Endothelial cell of umbilical vein (primary cell): ENCODE data around the gene BRD1. TPM values are rescaled to one million over a fixed set of nuclear protein-coding genes. Genes with fewer than 3 reads are reported as not detected.

Experiments
- BruUV-seq: library from RNA; stranded (reverse); fragments of 400-500 nt; replicated peaks from 2 replicates; lab custom pipeline; 2021; lab: Mats Ljungman, UMichigan
- CTCF ChIA-PET: fragments of 300-600, 350-600 bp; sonication (Branson Sonifier 250); formaldehyde crosslinking; loops from one replicate; lab custom pipeline; 2021; ENCODE audit warnings: antibody characterized with exemption, inconsistent platforms; lab: Charles Lee
- POLR2A ChIA-PET: fragments of 300-600, 350-600 bp; sonication (Branson Sonifier 250); formaldehyde crosslinking; loops from one replicate; lab custom pipeline; 2021; ENCODE audit warnings: antibody characterized with exemption, inconsistent platforms; lab: Charles Lee
- DNase-seq: peaks from one replicate; pipeline ENCODE4 v3.0.0-alpha.2; 2011; ENCODE audit warnings: low read depth, low spot score
- FAIRE-seq: peaks from 2 replicates; lab custom pipeline; 2011; peaks lifted over from hg19 to GRCh38; lab: Jason Lieb, UNC
- H2AFZ ChIP-seq: 2 replicates; pipeline ENCODE4 v1.6.0; 2012; ENCODE audit warnings: low read depth, low read length, control low read depth, inconsistent platforms
- H3K27ac ChIP-seq: 2 replicates; pipeline ENCODE4 v1.5.1; 2011; ENCODE audit warnings: low read depth, mild to moderate bottlenecking, control low read depth, low read length, moderate library complexity; ENCODE audit not compliant: insufficient read depth
- H3K27me3 ChIP-seq, 2 experiments: 2 replicates each; pipeline versions ENCODE4 v1.6.0 to v1.6.1; 2011; ENCODE audit warnings: low read length in 2 of 2, mixed read lengths in 1 of 2; ENCODE audit not compliant: control insufficient read depth in 2 of 2, insufficient read depth in 2 of 2
- H3K36me3 ChIP-seq, 2 experiments: 2 replicates in 1 of 2; 3 replicates in 1 of 2; pipeline ENCODE4 v1.5.1; 2011; ENCODE audit warnings: low read length in 2 of 2, mild to moderate bottlenecking in 1 of 2, moderate library complexity in 1 of 2; ENCODE audit not compliant: control insufficient read depth in 2 of 2, insufficient read depth in 2 of 2; ENCODE audit errors: extremely low read depth in 1 of 2
- H3K4me1 ChIP-seq: 3 replicates; pipeline ENCODE4 v1.5.1; 2011; ENCODE audit warnings: mild to moderate bottlenecking, low read length; ENCODE audit not compliant: control insufficient read depth, insufficient read depth; ENCODE audit errors: extremely low read depth
- H3K4me2 ChIP-seq: 2 replicates; pipeline ENCODE4 v1.6.1; 2011; ENCODE audit warnings: low read length, control low read depth, mixed read lengths; ENCODE audit not compliant: insufficient read depth
- H3K4me3 ChIP-seq, 3 experiments: fragments of 200-600 bp in 1 of 3; sonication (generic), shearing (Covaris generic) in 1 of 3; replicated peaks in 1 of 3; 2 replicates each; pipeline ENCODE4 v1.5.1; 2011 to 2016; ENCODE audit warnings: control low read depth in 3 of 3, low read length in 3 of 3, mild to moderate bottlenecking in 2 of 3, inconsistent platforms in 1 of 3, low read depth in 1 of 3, moderate library complexity in 1 of 3; ENCODE audit not compliant: insufficient read depth in 1 of 3
- H3K79me2 ChIP-seq: 2 replicates; pipeline ENCODE4 v1.6.0; 2012; ENCODE audit warnings: low read length, inconsistent platforms; ENCODE audit not compliant: control insufficient read depth, insufficient read depth
- H3K9ac ChIP-seq: replicated peaks from 2 replicates; pipeline ENCODE3; 2011; ENCODE audit warnings: low read length, control low read depth; ENCODE audit not compliant: insufficient read depth; ENCODE audit errors: extremely low read depth
- H3K9me1 ChIP-seq: replicated peaks from 3 replicates; pipeline ENCODE4 v1.6.0; 2011; ENCODE audit warnings: mild to moderate bottlenecking, low read length; ENCODE audit not compliant: control insufficient read depth, insufficient read depth; ENCODE audit errors: extremely low read depth
- H3K9me3 ChIP-seq: replicated peaks from 2 replicates; pipeline ENCODE4 v1.5.1; 2012; ENCODE audit warnings: low read length, inconsistent platforms; ENCODE audit not compliant: control insufficient read depth, insufficient read depth
- H4K20me1 ChIP-seq: replicated peaks from 2 replicates; pipeline ENCODE3; 2011; ENCODE audit warnings: mild to moderate bottlenecking, low read length; ENCODE audit not compliant: control insufficient read depth, insufficient read depth; ENCODE audit errors: extremely low read depth
- CTCF ChIP-seq, 2 donors: IDR thresholded peaks; 1 replicate in 1 of 2; 2 replicates in 1 of 2; pipeline ENCODE4 v1.5.1; 2011; ENCODE audit warnings: low read length in 2 of 2, mild to moderate bottlenecking in 2 of 2, moderate library complexity in 2 of 2, control low read depth in 1 of 2, inconsistent platforms in 1 of 2, low read depth in 1 of 2; ENCODE audit not compliant: insufficient read depth in 1 of 2; ENCODE audit errors: extremely low read depth in 1 of 2
- EZH2 ChIP-seq: IDR thresholded peaks from 2 replicates; pipeline ENCODE4 v1.6.1; 2012; ENCODE audit warnings: borderline replicate concordance, low read depth, mild to moderate bottlenecking, moderate library complexity, low read length, inconsistent platforms; ENCODE audit not compliant: severe bottlenecking
- FOS ChIP-seq: IDR thresholded peaks from 2 replicates; pipeline ENCODE4 v1.6.1; 2011; ENCODE audit warnings: mild to moderate bottlenecking, low read length, moderate library complexity, borderline replicate concordance; ENCODE audit not compliant: insufficient read depth
- GATA2 ChIP-seq: IDR thresholded peaks from 2 replicates; pipeline ENCODE4 v1.7.0; 2011; ENCODE audit warnings: low read depth, mild to moderate bottlenecking, moderate library complexity, mixed read lengths, low read length; ENCODE audit not compliant: insufficient read length, insufficient read depth
- JUN ChIP-seq: IDR thresholded peaks from 2 replicates; pipeline ENCODE4 v1.6.1; 2011; ENCODE audit warnings: borderline replicate concordance, low read depth; ENCODE audit not compliant: insufficient read length, insufficient read depth
- MAX ChIP-seq: IDR thresholded peaks from 2 replicates; pipeline ENCODE4 v1.6.1; 2011; ENCODE audit not compliant: insufficient read depth, insufficient read length
- MYC ChIP-seq: IDR thresholded peaks from one replicate; pipeline ENCODE4 v1.6.1; 2011; ENCODE audit warnings: mild to moderate bottlenecking, low read depth, low read length
- POLR2A ChIP-seq: IDR thresholded peaks from 2 replicates; pipeline ENCODE4 v1.6.1; 2012; ENCODE audit warnings: low read depth, mild to moderate bottlenecking, control low read depth, low read length
- POLR2AphosphoS5 ChIP-seq: IDR thresholded peaks from 2 replicates; pipeline ENCODE4 v1.6.1; 2012; ENCODE audit warnings: low read depth, mild to moderate bottlenecking, control low read depth, low read length, moderate library complexity; ENCODE audit not compliant: insufficient read depth
- dilution Hi-C: fragments of 300-500 bp; cut with MboI; formaldehyde crosslinking; loops from one replicate; pipeline ENCODE4 v1.15.0; 2019; ENCODE audit warnings: low sequenced_read_pairs; ENCODE audit not compliant: extremely low pct_ligation_motif_present
- intact Hi-C: fragments of 100-400 bp; cut with micrococcal nuclease; formaldehyde crosslinking; loops from one replicate; pipeline ENCODE4 v1.10.0; 2022
- polyA plus RNA-seq, 4 experiments: library from polyadenylated mRNA; depleted of rRNA in 3 of 4; stranded (reverse) in 3 of 4; unstranded in 1 of 4; fragments of >200 nt; gene quantifications; 2 replicates each; pipeline versions ENCODE4 v1.2.1 to v1.2.3, GENCODE V29; 2011 to 2012; ENCODE audit warnings: missing spikeins in 1 of 4
- total RNA-seq: library from RNA; stranded (reverse); gene quantifications from 2 replicates; pipeline ENCODE4 v1.2.3, GENCODE V29; 2021

The BRD1 gene
- total and polyA plus RNA-seq, 2 donors (not counting 3 experiments of a cell fraction or from before 2014, with no cell fraction given), result 8.1 to 41.1 TPM

- no peaks in the 10 kb centered on the region for H3K9me1 ChIP-seq
- intact Hi-C loops (no loop called here), dilution Hi-C loops (no loop called here)
- no peak overlapping the region for H3K27ac ChIP-seq
- no peak for TF ChIP-seq JUN
- TF ChIP-seq EZH2, result no peak
- TF ChIP-seq MAX, result no peak
- no peak for TF ChIP-seq POLR2A
- no peak for TF ChIP-seq FOS
- TF ChIP-seq GATA2, result no peak
- TF ChIP-seq MYC, result no peak
- TF ChIP-seq CTCF (IDR thresholded peaks at IDR 0.05; ENCODE audit: extremely low read depth in 1 of 2, insufficient read depth in 1 of 2, low read depth in 1 of 2, low read length in 2 of 2), result no peak
- no peak for TF ChIP-seq POLR2AphosphoS5
- H2AFZ ChIP-seq, result no peak overlapping the region
- FAIRE-seq, result no peak
- H3K4me2 ChIP-seq, result no peak overlapping the region
- H3K79me2 ChIP-seq, result peaks cover 100% of the 10 kb centered on the region
- peaks cover 3% of the 10 kb centered on the region for H3K4me1 ChIP-seq
- H4K20me1 ChIP-seq, result peaks cover 22% of the 10 kb centered on the region
- peaks cover 3 to 17% of the 10 kb centered on the region in 2 experiments for H3K36me3 ChIP-seq
- ChIA-PET POLR2A (no interaction called here), CTCF (interaction anchor here (0.9 kb wide), 1 partner anchor 13 kb away, joined by 3 read pairs; no protein-coding TSS in a partner anchor)
- no peak overlapping the region for H3K9ac ChIP-seq
- H3K4me3 ChIP-seq, result no peak overlapping the region
- DNase-seq, result peak; percentile 17
- H3K9me3 ChIP-seq, result no peaks in the 10 kb centered on the region
- no peaks in the 10 kb centered on the region for H3K27me3 ChIP-seq
- BruUV-seq, result no TSS peak
These were observed 19.6 kb downstream of the BRD1 start for GRCh38 chr22:49807780-49808708.
